ENCODE data around the gene SRSF9. TPM values are rescaled to one million over a fixed set of nuclear protein-coding genes. Genes with fewer than 3 reads are reported as not detected.

The SRSF9 gene
- total and polyA plus RNA-seq, 11 donors, result 14.8 to 67.1 (median 33.7) TPM

DNA sequence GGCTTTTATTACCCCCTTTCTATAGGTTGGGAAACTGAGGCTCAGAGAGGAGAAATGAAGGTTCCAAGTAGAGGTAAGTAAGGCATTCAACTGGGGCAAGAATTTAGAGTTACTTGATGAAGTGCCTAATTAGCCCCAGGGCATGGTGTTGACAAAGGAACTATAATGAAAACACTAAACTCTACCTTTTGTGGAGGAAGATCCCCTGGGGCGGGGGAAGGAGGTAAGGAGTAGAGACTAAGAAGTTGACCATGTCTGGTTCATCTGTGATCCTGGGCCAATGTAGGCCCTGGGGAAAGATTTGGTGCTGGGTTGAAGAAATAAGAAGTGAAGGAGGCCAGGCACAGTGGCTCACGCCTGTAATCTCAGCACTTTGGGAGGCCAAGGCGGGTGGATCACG is 47.8 kb downstream of the SRSF9 start:
- 79 to 91% (median 82%) methylated on average over 4 of the region's 4 CpGs for WGBS, 4 donors

DNA sequence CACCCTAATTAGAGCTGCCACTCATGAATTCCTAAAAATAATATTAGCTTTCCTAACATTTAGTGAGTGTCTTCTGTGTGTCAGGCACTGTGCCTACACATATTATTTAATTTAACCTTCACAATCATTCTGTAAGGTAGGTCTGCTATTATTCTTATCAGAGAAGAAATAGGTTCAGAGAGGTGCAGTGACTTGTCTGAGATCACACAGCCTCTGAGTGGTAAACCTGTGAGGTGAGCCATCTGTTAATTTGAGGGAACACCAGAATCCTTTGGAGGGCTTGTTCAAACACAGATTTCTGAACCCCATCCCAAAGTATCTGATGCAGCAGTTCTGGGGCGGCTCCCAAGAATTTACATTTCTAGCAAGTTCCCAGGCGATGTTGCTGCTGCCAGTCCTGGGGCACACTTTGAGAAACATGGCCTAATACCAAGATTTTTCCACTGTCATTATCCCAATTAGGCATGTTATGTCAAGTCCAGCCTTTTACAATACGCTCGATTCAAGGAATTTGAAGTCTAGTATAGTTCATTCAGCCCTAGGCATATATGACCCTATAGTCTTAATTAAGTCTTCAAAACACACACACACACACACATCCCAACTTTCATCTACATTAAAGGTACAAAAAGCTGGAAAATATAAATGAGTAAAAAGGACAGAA is 51.5 kb downstream of the SRSF9 start:
- H3K4me1 ChIP-seq, result peaks cover 0 to 7% (median 0%) of the 10 kb centered on the region in 12 donors
- no peaks in the 10 kb centered on the region for H3K9me3 ChIP-seq
- intact Hi-C loops (cut with DNase I), result no loop called here
- H3K4me3 ChIP-seq, result no peak overlapping the region
- WGBS, 4 donors, result 90 to 92% (median 92%) methylated on average over 4 of the region's 4 CpGs
- TF ChIP-seq, protein P1, sequence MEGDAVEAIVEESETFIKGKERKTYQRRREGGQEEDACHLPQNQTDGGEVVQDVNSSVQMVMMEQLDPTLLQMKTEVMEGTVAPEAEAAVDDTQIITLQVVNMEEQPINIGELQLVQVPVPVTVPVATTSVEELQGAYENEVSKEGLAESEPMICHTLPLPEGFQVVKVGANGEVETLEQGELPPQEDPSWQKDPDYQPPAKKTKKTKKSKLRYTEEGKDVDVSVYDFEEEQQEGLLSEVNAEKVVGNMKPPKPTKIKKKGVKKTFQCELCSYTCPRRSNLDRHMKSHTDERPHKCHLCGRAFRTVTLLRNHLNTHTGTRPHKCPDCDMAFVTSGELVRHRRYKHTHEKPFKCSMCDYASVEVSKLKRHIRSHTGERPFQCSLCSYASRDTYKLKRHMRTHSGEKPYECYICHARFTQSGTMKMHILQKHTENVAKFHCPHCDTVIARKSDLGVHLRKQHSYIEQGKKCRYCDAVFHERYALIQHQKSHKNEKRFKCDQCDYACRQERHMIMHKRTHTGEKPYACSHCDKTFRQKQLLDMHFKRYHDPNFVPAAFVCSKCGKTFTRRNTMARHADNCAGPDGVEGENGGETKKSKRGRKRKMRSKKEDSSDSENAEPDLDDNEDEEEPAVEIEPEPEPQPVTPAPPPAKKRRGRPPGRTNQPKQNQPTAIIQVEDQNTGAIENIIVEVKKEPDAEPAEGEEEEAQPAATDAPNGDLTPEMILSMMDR (IDR thresholded peaks at IDR 0.05), result no peak
- TF ChIP-seq POLR2A (IDR thresholded peaks at IDR 0.05), result no peak
- DNase-seq (no peak), ATAC-seq (no peak)
- H3K27me3 ChIP-seq, result peaks cover 0 to 3% (median 0%) of the 10 kb centered on the region in 9 donors
- H3K36me3 ChIP-seq, result no peaks in the 10 kb centered on the region
- H3K27ac ChIP-seq, result no peak overlapping the region

More for the DNA sequence above, 47.8 kb downstream of the SRSF9 start:
- Histone ChIP-seq H3K36me3 (no peaks in the 10 kb centered on the region), H3K27me3 (no peaks in the 10 kb centered on the region), H3K9me3 (no peaks in the 10 kb centered on the region), H3K4me1 (no peaks in the 10 kb centered on the region), H3K4me3 (no peak overlapping the region), H3K27ac (no peak overlapping the region)
- TF ChIP-seq POLR2A (IDR thresholded peaks at IDR 0.05), result no peak
- TF ChIP-seq, protein P1 (IDR thresholded peaks at IDR 0.05), result no peak
- intact Hi-C loops (cut with DNase I), result no loop called here
- no peak for ATAC-seq
- no peak for DNase-seq

DNA sequence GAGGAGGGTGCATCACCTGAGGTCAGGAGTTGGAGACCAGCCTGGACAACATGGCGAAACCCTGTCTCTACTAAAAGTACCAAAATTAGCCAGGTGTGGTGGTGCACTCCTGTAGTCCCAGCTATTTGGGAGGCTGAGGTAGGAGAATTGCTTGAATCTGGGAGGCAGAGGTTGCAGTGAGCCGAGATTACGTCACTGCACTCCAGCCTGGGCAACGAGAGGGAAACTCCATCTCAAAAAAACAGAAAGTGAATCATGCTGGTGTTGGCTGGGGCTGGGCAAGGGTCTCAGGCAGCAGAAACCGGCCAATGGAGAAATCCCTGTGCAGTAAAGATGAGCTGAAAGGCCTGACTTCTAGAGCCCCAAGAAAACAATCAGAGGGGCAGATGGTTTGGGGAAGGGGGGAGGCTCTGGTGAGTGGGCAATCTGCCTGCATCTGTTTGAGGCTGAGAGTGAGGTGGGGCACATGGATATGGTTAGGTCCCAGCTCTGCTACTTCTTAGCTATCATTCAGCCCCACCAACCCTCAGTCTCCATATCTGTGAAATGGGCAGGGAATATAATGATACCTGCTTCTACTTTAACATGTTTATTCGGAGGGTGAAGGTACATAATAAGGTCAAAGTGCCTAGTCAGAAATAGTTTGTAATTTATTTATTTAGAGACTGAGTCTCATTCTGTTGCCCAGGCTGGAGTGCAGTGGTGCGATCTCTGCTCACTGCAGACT is 52.9 kb downstream of the SRSF9 start:
- no peak for ATAC-seq
- Histone ChIP-seq H3K36me3 (no peaks in the 10 kb centered on the region), H3K9me3 (no peaks in the 10 kb centered on the region), H3K27me3 (peaks cover 0 to 3% (median 0%) of the 10 kb centered on the region in 9 donors), H3K4me1 (peaks cover 0 to 7% (median 0%) of the 10 kb centered on the region in 12 donors), H3K4me3 (no peak overlapping the region), H3K27ac (no peak overlapping the region)
- no peak for DNase-seq
- intact Hi-C loops (cut with DNase I), result no loop called here
- TF ChIP-seq, protein P1 (IDR thresholded peaks at IDR 0.05), result no peak
- no peak for TF ChIP-seq POLR2A (IDR thresholded peaks at IDR 0.05)
- 78 to 85% (median 82%) methylated on average over 7 of the region's 7 CpGs for WGBS, 4 donors

DNA sequence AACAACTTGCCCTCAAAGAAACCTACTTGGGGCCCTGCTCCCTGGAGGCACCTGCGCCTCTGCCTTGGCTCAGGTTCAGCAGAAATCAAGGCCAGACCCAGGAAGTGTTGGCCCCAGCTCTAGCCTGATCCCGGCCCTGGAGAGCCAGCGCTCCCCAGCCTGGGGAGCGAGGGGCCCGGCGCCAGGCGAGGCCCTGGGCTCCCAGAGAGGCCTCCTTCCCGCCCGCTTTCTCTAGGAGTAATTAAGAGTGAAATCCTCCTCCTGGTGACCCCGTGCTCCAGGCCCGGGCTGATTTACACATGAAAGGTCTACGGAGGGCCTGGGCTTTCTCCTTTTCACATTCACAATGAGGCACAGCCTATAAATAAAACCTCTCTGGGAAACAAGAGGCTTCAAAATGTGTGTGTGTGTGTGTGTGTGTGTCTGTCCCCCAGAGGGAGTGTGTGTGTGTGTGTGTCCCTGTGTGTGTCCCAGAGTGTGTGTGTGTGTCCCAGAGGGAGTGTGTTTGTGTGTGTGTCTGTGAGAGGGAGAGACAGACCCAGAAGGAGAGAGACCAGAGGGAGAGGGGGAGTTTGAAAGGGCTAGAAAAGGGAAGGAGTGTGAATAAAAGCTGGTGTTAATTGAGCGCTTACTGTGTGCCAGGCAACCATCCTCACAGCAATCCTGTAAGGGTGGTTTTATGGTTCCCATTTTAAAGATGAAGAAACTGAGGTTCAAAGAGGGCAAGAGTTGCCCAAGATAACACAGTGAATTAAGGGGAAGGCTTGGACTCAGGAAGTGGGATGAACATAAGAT is 55.5 kb downstream of the SRSF9 start:
- WGBS, 4 donors, result 18 to 33% (median 29%) methylated on average over 12 to 13 of the region's 13 CpGs
- peak overlapping the region; percentile 38 to 86 (median 72) for H3K27ac ChIP-seq
- peak; percentile 61 to 94 (median 93) for ATAC-seq
- no peak overlapping the region for H3K4me3 ChIP-seq
- no peaks in the 10 kb centered on the region for H3K9me3 ChIP-seq
- DNase-seq, result peak in 3 of 5 donors; percentile 25 to 50 (median 34)
- H3K27me3 ChIP-seq, result peaks cover 0 to 3% (median 0%) of the 10 kb centered on the region in 9 donors
- H3K4me1 ChIP-seq, result peaks cover 0 to 7% (median 0%) of the 10 kb centered on the region in 12 donors
- intact Hi-C loops (cut with DNase I), result no loop called here
- no peak for TF ChIP-seq POLR2A (IDR thresholded peaks at IDR 0.05)
- TF ChIP-seq, protein P1 (IDR thresholded peaks at IDR 0.05), result no peak
- H3K36me3 ChIP-seq, result no peaks in the 10 kb centered on the region

All from heart left ventricle (tissue), 16 donors.